Progenitor cell of endocrine pancreas (in vitro differentiated cells): Measurements from ENCODE around the gene NOS2. TPM values are rescaled to one million over a fixed set of nuclear protein-coding genes. Genes with fewer than 3 reads are reported as not detected.
"Not testable (repeated sequence)": the region's sequence is repeated elsewhere in the genome, so short reads cannot be mapped to it uniquely, and the experiment has no call there.

Source experiments
- DNase-seq: peaks from one replicate; pipeline ENCODE4 v3.0.0; 2021; ENCODE audit warnings: low spot score; ENCODE audit not compliant: unreplicated experiment
- H3K27ac Mint-ChIP-seq: 2 replicates; pipeline ENCODE4 v1.8.0; 2021; ENCODE audit warnings: mild to moderate bottlenecking, moderate library complexity, mixed read lengths
- H3K27me3 Mint-ChIP-seq: 2 replicates; pipeline ENCODE4 v1.8.0; 2021; ENCODE audit warnings: mixed read lengths
- H3K36me3 Mint-ChIP-seq: 2 replicates; pipeline ENCODE4 v1.8.0; 2022; ENCODE audit warnings: mixed read lengths; ENCODE audit not compliant: insufficient read depth
- H3K4me1 Mint-ChIP-seq: 2 replicates; pipeline ENCODE4 v1.8.0; 2021; ENCODE audit warnings: low read depth, mixed read lengths
- H3K4me3 Mint-ChIP-seq: 2 replicates; pipeline ENCODE4 v1.8.0; 2021; ENCODE audit warnings: low read depth, mild to moderate bottlenecking, moderate library complexity, mixed read lengths
- H3K9me3 Mint-ChIP-seq: 2 replicates; pipeline ENCODE4 v1.8.0; 2021; ENCODE audit warnings: low read depth, mixed read lengths
- total RNA-seq: library from RNA; stranded (reverse); gene quantifications from 2 replicates; pipeline ENCODE4 v1.2.1, GENCODE V29; 2021
- TF ChIP-seq, protein P1 (sequence below): fragments of 200-600 bp; sonication (generic); IDR thresholded peaks from one replicate; pipeline ENCODE4 v1.5.0; 2021; ENCODE audit warnings: antibody characterized with exemption, mild to moderate bottlenecking; ENCODE audit not compliant: unreplicated experiment

NOS2 gene
- total RNA-seq, 1 donor from 2014 or later = 1.6 TPM

GRCh38 chr17:27845264-27846041, 45.1 kb upstream of the NOS2 start:
- no peak for DNase-seq
- no peaks in the 10 kb centered on the region for H3K9me3 Mint-ChIP-seq
- TF ChIP-seq, protein P1, sequence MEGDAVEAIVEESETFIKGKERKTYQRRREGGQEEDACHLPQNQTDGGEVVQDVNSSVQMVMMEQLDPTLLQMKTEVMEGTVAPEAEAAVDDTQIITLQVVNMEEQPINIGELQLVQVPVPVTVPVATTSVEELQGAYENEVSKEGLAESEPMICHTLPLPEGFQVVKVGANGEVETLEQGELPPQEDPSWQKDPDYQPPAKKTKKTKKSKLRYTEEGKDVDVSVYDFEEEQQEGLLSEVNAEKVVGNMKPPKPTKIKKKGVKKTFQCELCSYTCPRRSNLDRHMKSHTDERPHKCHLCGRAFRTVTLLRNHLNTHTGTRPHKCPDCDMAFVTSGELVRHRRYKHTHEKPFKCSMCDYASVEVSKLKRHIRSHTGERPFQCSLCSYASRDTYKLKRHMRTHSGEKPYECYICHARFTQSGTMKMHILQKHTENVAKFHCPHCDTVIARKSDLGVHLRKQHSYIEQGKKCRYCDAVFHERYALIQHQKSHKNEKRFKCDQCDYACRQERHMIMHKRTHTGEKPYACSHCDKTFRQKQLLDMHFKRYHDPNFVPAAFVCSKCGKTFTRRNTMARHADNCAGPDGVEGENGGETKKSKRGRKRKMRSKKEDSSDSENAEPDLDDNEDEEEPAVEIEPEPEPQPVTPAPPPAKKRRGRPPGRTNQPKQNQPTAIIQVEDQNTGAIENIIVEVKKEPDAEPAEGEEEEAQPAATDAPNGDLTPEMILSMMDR = no peak

DNA sequence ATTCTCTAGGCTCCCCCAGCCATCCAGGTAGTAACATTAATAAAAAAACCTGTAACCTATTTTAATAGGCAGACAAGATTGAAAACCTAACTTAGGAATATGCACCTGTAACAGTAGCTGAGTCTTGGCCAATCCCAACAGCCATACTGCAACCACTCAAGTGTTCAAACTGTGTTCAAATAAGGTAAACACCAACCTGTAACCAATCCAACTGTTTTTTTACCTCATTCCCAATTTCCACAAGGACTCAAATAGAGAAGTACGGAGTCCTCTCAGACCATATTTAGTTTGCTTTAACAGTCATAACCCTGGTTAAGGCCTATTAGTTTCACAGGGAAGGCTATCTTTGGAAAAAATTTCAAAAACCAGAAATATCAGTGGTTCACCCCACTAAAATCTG, 40.4 kb upstream of the NOS2 start:
- H3K27me3 Mint-ChIP-seq = no peaks in the 10 kb centered on the region
- DNase-seq = no peak
- TF ChIP-seq, protein P1 = no peak
- H3K36me3 Mint-ChIP-seq = no peaks in the 10 kb centered on the region
- H3K9me3 Mint-ChIP-seq = no peaks in the 10 kb centered on the region
- no peak overlapping the region for H3K27ac Mint-ChIP-seq
- no peak overlapping the region for H3K4me3 Mint-ChIP-seq
- peaks cover 7% of the 10 kb centered on the region for H3K4me1 Mint-ChIP-seq

More at GRCh38 chr17:27845264-27846041, 45.1 kb upstream of the NOS2 start:
- H3K4me1 Mint-ChIP-seq = peaks cover 7% of the 10 kb centered on the region
- H3K27ac Mint-ChIP-seq = no peak overlapping the region
- no peaks in the 10 kb centered on the region for H3K36me3 Mint-ChIP-seq
- H3K4me3 Mint-ChIP-seq = no peak overlapping the region
- H3K27me3 Mint-ChIP-seq = peaks cover 6% of the 10 kb centered on the region

DNA sequence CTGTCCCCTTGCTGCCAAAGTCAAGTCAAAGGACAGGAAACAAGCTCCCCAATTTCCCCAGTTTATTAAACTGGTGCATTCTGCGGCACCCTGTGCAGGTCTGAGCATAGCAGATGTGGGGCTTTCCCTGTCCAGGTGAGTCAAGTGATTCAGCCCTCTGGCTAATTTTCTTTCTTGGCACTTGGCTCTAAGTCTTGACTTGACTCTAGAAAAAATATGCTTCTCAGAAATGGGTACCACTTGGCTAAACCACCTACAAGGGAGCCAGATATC, 40.0 kb upstream of the NOS2 start:
- not testable (repeated sequence) for H3K27ac Mint-ChIP-seq, H3K4me3 Mint-ChIP-seq, DNase-seq, H3K36me3 Mint-ChIP-seq, H3K4me1 Mint-ChIP-seq, H3K9me3 Mint-ChIP-seq, H3K27me3 Mint-ChIP-seq

GRCh38 chr17:27839571-27840405, 39.5 kb upstream of the NOS2 start:
- not testable (repeated sequence) for H3K36me3 Mint-ChIP-seq

GRCh38 chr17:27838607-27839006, 38.3 kb upstream of the NOS2 start:
- not testable (repeated sequence) for H3K36me3 Mint-ChIP-seq, H3K27me3 Mint-ChIP-seq, H3K27ac Mint-ChIP-seq, DNase-seq, H3K4me3 Mint-ChIP-seq, H3K4me1 Mint-ChIP-seq, H3K9me3 Mint-ChIP-seq

More at GRCh38 chr17:27839571-27840405, 39.5 kb upstream of the NOS2 start:
- not testable (repeated sequence) for DNase-seq, H3K27me3 Mint-ChIP-seq, H3K4me3 Mint-ChIP-seq, H3K4me1 Mint-ChIP-seq, H3K9me3 Mint-ChIP-seq, H3K27ac Mint-ChIP-seq

DNA sequence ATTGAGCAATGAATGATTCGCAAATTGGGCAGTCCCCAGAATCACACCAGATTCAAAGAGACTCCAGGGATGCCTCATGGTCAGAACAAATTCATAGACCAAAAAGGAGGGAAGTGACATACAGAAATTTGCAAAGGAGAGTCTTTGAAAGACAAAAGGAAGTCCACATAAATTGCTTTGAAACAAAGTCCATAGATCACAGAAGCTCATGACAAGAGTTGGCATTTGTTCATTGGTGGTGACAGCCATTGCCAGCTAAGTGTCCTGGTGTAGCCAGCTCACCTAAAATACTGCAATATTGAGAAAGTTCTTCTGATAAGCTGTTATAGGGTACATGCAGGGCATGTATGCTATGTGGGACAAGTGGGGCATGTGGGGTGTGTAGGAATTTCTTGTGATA, 37.4 kb upstream of the NOS2 start:
- H3K4me1 Mint-ChIP-seq, H3K36me3 Mint-ChIP-seq, H3K27ac Mint-ChIP-seq, DNase-seq, H3K4me3 Mint-ChIP-seq, H3K27me3 Mint-ChIP-seq, H3K9me3 Mint-ChIP-seq: not testable (repeated sequence)

DNA sequence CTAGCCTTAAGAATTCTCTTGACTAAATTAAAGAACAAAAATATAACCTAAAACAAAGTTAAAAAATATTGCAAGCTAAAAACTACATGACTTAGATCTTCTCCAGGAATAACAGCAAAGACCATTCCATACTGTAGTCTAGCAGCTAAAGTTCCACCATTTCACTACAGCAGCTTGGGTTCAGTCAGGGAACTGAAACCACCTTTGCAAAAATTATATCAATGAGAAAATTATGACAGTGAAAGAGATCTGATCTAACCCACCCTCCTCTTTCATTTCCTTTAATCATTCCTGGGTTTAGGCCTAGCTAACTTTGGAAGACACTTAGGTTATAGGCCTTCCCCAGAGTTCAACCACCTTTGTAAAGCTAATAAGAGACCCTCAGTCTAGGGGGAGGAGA, 36.3 kb upstream of the NOS2 start:
- TF ChIP-seq, protein P1 = no peak
- H3K27ac Mint-ChIP-seq = no peak overlapping the region
- H3K27me3 Mint-ChIP-seq = no peaks in the 10 kb centered on the region
- H3K4me3 Mint-ChIP-seq = no peak overlapping the region
- H3K9me3 Mint-ChIP-seq = peaks cover 4% of the 10 kb centered on the region
- peaks cover 4% of the 10 kb centered on the region for H3K4me1 Mint-ChIP-seq
- peaks cover 2% of the 10 kb centered on the region for H3K36me3 Mint-ChIP-seq
- DNase-seq = no peak
